Measurements from ENCODE around the gene GGACT.

The GGACT gene

DNA sequence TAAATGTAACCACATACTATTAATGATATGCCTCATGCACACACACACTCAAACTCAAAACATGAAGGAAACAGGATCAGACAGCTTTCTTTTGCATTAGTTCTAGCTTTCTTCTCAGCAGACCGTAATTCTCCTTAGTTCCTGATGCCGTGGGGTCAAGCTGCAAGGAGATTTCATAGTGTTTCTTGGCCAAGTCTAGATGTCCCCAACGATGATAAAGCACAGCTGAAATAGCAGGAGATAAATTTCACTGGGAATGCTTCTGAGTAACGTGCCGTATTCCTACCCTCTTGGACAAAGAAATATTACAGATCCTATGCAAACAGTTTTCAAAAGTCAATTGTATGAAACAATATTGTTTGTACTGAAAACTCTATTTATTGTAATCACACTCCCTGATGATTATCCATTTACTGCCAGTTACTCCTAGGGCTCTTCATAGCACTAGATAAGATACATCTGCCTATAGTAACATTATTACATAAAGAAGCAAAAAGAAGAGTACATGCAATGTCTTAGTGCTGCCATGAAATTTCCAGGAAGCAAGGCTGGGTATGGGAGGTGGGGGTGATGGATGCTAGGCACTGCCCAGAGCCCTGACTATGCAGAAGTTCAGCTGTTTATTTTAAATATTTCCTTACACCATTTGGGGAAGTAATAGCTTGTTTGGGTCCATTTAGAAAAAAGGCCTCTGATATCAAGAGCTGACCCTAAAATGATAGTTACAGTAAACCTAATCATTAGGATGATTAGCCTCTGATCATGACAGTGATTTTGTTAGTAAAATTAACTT is 16.5 kb upstream of the GGACT start:
- TF ChIP-seq, protein P1, sequence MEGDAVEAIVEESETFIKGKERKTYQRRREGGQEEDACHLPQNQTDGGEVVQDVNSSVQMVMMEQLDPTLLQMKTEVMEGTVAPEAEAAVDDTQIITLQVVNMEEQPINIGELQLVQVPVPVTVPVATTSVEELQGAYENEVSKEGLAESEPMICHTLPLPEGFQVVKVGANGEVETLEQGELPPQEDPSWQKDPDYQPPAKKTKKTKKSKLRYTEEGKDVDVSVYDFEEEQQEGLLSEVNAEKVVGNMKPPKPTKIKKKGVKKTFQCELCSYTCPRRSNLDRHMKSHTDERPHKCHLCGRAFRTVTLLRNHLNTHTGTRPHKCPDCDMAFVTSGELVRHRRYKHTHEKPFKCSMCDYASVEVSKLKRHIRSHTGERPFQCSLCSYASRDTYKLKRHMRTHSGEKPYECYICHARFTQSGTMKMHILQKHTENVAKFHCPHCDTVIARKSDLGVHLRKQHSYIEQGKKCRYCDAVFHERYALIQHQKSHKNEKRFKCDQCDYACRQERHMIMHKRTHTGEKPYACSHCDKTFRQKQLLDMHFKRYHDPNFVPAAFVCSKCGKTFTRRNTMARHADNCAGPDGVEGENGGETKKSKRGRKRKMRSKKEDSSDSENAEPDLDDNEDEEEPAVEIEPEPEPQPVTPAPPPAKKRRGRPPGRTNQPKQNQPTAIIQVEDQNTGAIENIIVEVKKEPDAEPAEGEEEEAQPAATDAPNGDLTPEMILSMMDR (IDR thresholded peaks at IDR 0.05; ENCODE audit: low read depth, low read length) = no peak
- no peaks in the 10 kb centered on the region for H3K27me3 ChIP-seq
- no peak overlapping the region for H3K4me3 ChIP-seq (ENCODE audit: low read depth, low read length)
- no peaks in the 10 kb centered on the region for H3K9me3 ChIP-seq
- no peaks in the 10 kb centered on the region for H3K4me1 ChIP-seq
- DNase-seq = no peak
- no peaks in the 10 kb centered on the region for H3K36me3 ChIP-seq

GRCh38 chr13:100602493-100603111 is 14.0 kb upstream of the GGACT start:
- H3K36me3 ChIP-seq = no peaks in the 10 kb centered on the region
- H3K9me3 ChIP-seq = no peaks in the 10 kb centered on the region
- no peaks in the 10 kb centered on the region for H3K4me1 ChIP-seq
- no peak overlapping the region for H3K4me3 ChIP-seq (ENCODE audit: low read depth, low read length)
- TF ChIP-seq, protein P1 (IDR thresholded peaks at IDR 0.05; ENCODE audit: low read depth, low read length) = no peak
- DNase-seq = no peak
- H3K27me3 ChIP-seq = no peaks in the 10 kb centered on the region

GRCh38 chr13:100601716-100602115 is 13.1 kb upstream of the GGACT start:
- Histone ChIP-seq H3K36me3 (no peaks in the 10 kb centered on the region), H3K27me3 (no peaks in the 10 kb centered on the region), H3K4me1 (no peaks in the 10 kb centered on the region), H3K9me3 (no peaks in the 10 kb centered on the region; the same call in 1 of the 2 replicates), H3K4me3 (ENCODE audit: low read depth, low read length) (no peak overlapping the region)
- TF ChIP-seq, protein P1 (IDR thresholded peaks at IDR 0.05; ENCODE audit: low read depth, low read length) = no peak
- no peak for DNase-seq

- H3K4me3 ChIP-seq (ENCODE audit: low read depth, low read length) = no peak overlapping the region
- no peaks in the 10 kb centered on the region for H3K27me3 ChIP-seq
- no peaks in the 10 kb centered on the region for H3K4me1 ChIP-seq
- TF ChIP-seq, protein P1 (IDR thresholded peaks at IDR 0.05; ENCODE audit: low read depth, low read length) = no peak
- H3K36me3 ChIP-seq = no peaks in the 10 kb centered on the region
- H3K9me3 ChIP-seq = no peaks in the 10 kb centered on the region; the same call in 1 of the 2 replicates
- DNase-seq = no peak
Measured at GRCh38 chr13:100600915-100601314, 12.3 kb upstream of the GGACT start.

DNA sequence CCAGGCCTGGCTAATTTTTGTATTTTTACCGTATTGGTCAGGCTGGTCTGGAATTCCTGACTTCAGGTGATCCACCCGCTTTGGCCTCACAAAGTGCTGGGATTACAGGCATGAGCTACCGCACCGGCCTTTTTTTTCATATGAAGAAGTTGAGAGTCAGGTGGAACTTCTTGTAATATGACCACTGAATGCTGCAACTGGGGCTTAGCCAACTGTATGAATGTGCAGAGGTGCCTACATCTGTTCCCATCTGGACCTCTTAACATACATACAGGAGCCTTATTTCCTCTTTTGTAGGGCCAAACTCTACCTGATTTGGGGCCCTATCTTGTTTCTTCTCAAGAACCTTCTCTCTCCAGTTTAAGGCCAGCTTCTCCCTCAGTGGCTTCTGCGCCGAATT is 11.9 kb upstream of the GGACT start:
- Histone ChIP-seq H3K36me3 (no peaks in the 10 kb centered on the region), H3K9me3 (no peaks in the 10 kb centered on the region; the same call in 1 of the 2 replicates), H3K4me1 (no peaks in the 10 kb centered on the region), H3K4me3 (ENCODE audit: low read depth, low read length) (no peak overlapping the region), H3K27me3 (no peaks in the 10 kb centered on the region)
- DNase-seq = no peak
- TF ChIP-seq, protein P1 (IDR thresholded peaks at IDR 0.05; ENCODE audit: low read depth, low read length) = no peak

- H3K4me1 ChIP-seq = no peaks in the 10 kb centered on the region
- no peak for DNase-seq
- H3K36me3 ChIP-seq = no peaks in the 10 kb centered on the region
- no peaks in the 10 kb centered on the region; the same call in 1 of the 2 replicates for H3K9me3 ChIP-seq
- TF ChIP-seq, protein P1 (IDR thresholded peaks at IDR 0.05; ENCODE audit: low read depth, low read length) = no peak
- no peaks in the 10 kb centered on the region for H3K27me3 ChIP-seq
- no peak overlapping the region for H3K4me3 ChIP-seq (ENCODE audit: low read depth, low read length)
Measured at GRCh38 chr13:100597253-100597652, 8.7 kb upstream of the GGACT start.
